HG03097 (cell line): ENCODE measurements around the gene RBM17.
"Not testable (repeated sequence)": the region's sequence is repeated elsewhere in the genome, so short reads cannot be mapped to it uniquely, and the experiment has no call there.

Experiments used
- ATAC-seq: cut with Tn5 transposase; IDR thresholded peaks from one replicate; pipeline ENCODE4 v1.9.1; 2021; ENCODE audit not compliant: unreplicated experiment, low FRiP score

The RBM17 gene

GRCh38 chr10:6134099-6134823 is 45.4 kb downstream of the RBM17 start:
- ATAC-seq: no peak

GRCh38 chr10:6135039-6135438 is 46.2 kb downstream of the RBM17 start:
- no peak for ATAC-seq

- no peak for ATAC-seq
These were observed 46.8 kb downstream of the RBM17 start for GRCh38 chr10:6135589-6136168.

GRCh38 chr10:6136215-6137201 is 47.7 kb downstream of the RBM17 start:
- ATAC-seq: no peak

- no peak for ATAC-seq
These were observed 49.6 kb downstream of the RBM17 start for GRCh38 chr10:6138456-6138855.

- no peak for ATAC-seq
These were observed 50.6 kb downstream of the RBM17 start for GRCh38 chr10:6139470-6139869.

- no peak for ATAC-seq
These were observed 51.5 kb downstream of the RBM17 start for GRCh38 chr10:6140141-6140841.

GRCh38 chr10:6140965-6141295 is 52.1 kb downstream of the RBM17 start:
- no peak for ATAC-seq

- ATAC-seq: peak; percentile 46
These were observed 52.7 kb downstream of the RBM17 start for GRCh38 chr10:6141296-6142151.

- ATAC-seq: not testable (repeated sequence)
These were observed 53.4 kb downstream of the RBM17 start for GRCh38 chr10:6142186-6142585.

GRCh38 chr10:6142644-6143043 is 53.8 kb downstream of the RBM17 start:
- ATAC-seq: no peak

- ATAC-seq: no peak
These were observed 54.3 kb downstream of the RBM17 start for GRCh38 chr10:6143181-6143580.

GRCh38 chr10:6144406-6145165 is 55.8 kb downstream of the RBM17 start:
- peak; percentile 59 for ATAC-seq

GRCh38 chr10:6145166-6145987 is 56.5 kb downstream of the RBM17 start:
- ATAC-seq: no peak

- ATAC-seq: no peak
These were observed 57.4 kb downstream of the RBM17 start for GRCh38 chr10:6146013-6146785.

GRCh38 chr10:6146921-6147320 is 58.1 kb downstream of the RBM17 start:
- no peak for ATAC-seq

- no peak for ATAC-seq
These were observed 59.4 kb downstream of the RBM17 start for GRCh38 chr10:6148251-6148701.
